Activated gamma-delta T cell treated with Interleukin-2 at 50 U/mL for 16 hours (primary cell): Measurements from ENCODE around the gene MAML2.

Experiments
- DNase-seq: peaks from one replicate; pipeline ENCODE4 v3.0.0-alpha.2; 2020

MAML2 gene

GRCh38 chr11:96177146-96177545, 165.8 kb downstream of the MAML2 start:
- DNase-seq: no peak

GRCh38 chr11:96173906-96174305, 169.1 kb downstream of the MAML2 start:
- no peak for DNase-seq

DNA sequence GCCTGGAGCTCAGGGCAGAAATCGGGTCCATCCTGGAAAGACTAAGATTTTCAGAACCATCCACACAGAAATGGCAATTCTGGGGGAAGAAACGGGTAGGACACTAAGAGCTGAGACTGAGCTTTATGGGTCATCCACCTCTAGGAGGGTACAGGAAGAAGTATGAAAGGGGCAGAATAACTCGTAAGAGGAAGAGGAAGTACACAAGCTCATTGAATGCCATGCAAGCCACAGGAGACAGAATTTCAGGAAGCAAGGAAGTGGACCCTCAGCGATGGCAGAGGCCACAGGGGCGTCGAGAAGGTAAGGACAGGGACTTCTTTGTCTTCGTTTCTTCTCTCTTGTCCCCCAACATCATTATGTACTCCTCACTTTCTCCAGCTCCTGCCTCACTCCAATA, 169.6 kb downstream of the MAML2 start:
- DNase-seq: no peak

- no peak for DNase-seq
Measured at GRCh38 chr11:96172604-96173003, 170.4 kb downstream of the MAML2 start.

DNA sequence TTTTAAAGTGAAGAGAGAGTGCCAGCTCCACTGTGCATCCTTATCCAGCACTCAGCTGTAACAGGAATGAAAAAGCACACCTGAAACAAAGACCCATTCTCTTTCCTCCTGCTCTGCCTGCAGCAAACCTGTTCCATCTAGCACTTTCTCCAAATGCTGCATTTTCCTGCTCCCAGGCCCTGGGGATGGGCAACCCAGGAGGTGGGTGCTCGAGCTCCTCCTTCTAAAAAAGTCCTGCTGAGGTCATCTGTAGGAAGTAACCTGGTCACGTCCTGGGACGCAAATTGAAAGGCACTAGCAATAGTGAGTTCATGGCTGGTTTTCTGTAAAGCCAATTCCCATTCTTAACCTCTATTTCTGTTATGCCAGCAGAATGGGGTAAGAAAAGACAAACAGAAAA, 173.7 kb downstream of the MAML2 start:
- DNase-seq: no peak

- DNase-seq: no peak
Measured at GRCh38 chr11:96168623-96169022, 174.4 kb downstream of the MAML2 start.

DNA sequence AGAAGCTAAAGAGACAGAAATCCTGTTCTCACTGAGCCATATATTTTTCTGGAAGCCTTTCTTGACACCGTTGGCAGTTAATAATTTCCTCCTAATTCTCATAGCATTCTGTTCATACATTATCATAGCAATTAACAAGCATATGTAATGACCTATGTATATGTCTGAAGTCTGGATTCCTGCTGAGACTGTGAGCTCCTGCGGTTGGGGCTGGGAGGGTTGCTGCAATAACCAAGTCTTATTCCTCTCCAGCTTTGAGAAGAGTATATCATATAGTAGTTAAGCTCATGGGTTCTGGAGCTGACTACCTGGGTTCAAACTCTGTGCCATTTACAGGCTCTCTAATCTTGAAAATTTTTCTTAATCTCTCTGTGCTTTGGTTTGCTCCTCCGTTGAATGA, 175.2 kb downstream of the MAML2 start:
- DNase-seq: no peak

DNA sequence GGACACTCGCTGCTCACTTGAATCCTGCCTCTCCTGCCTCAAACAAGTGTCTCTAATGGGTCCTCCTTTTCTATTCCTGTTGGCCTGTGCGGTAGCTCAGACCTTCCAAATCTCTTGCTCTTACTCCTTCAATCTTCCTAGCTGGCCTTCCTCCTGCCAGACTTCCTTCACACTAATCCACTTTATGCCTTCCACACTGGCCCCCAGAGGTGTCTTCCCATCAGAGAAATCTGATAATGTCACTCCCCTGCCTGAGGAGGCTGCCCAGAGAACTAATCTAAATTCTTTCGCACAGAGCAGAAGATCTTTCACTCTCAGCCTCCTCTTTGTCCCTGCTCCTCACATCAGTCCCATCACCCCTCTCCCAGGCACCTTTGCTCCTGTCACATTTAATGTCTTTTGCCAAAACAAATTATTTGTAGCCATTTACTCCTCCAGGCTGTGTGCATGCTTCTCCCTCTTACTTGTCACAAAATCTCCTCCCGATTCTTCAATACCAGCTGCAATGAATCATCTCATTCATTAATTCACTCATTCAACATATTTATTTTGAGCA, 175.7 kb downstream of the MAML2 start:
- DNase-seq: no peak

DNA sequence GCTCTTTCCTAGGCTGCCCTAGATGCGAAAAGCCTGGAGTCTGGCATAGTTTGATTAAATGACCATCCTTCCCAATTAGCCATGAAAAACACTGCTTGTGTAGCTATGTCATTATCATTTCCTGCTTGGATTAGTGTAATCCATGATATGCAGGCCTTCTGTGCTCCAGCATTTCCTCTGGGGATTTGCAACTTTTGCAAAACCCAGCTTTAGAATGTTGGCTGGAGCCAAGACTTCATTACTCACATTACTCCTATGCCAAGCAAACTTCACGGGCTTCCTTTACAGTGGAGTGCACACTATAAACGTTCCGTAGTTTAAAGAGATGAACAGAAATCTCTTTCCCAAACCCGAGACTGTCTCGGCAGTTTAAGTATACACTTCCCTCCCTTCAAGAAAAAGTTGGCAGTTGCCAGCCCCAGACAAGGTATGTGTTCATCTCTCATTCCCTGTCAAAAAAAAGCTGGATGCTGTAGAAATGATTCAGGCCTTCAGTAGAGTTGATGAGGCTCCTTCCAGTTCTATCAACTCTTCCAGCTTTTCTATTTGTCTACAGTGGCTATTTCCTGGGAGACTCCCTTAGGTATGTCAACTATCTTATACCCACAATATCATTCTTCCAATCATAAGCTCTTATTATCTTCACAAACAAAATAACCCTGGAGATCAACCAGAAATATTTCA, 180.0 kb downstream of the MAML2 start:
- DNase-seq: no peak

- no peak for DNase-seq
Measured at GRCh38 chr11:96161307-96162089, 181.5 kb downstream of the MAML2 start.

GRCh38 chr11:96160732-96161306, 182.2 kb downstream of the MAML2 start:
- no peak for DNase-seq

DNA sequence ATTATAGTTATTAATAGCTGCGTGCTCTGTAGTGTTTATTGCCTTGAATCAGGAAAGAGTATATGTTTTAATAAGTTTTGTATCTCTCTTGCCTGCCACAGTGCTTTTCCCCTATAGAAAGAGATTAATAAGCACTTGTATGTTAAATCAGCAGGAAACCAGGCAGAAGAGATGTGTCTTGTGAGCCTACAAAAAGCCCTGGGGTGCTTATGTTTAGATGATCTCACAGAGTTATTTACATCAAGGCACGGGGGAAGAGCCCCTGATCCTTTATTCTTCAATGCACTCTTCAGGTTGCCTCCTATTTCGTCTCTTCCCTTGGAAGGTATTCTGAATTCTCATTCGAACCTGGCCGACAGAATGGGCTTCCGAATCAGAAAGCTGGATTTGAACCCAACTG, 183.0 kb downstream of the MAML2 start:
- DNase-seq: no peak

- DNase-seq: no peak
Measured at GRCh38 chr11:96158126-96158525, 184.9 kb downstream of the MAML2 start.

- no peak for DNase-seq
Measured at GRCh38 chr11:96157517-96157873, 185.5 kb downstream of the MAML2 start.

DNA sequence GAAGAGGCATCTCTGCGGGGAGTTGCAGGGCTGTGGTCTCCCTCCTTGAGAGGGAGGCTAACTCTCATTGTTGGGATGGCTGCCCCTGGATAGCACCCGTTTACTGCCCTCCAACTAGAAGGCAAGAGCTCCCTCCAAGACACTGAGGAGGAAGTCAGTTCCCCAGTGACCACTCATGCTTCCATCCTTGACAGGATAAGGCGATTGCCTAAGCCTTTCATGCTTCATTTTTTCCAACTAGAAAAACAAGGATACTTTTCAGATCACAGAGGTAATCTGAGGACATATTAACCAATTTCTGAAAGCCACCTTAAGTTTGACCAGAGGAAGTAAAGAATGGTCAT, 186.6 kb downstream of the MAML2 start:
- DNase-seq: no peak

DNA sequence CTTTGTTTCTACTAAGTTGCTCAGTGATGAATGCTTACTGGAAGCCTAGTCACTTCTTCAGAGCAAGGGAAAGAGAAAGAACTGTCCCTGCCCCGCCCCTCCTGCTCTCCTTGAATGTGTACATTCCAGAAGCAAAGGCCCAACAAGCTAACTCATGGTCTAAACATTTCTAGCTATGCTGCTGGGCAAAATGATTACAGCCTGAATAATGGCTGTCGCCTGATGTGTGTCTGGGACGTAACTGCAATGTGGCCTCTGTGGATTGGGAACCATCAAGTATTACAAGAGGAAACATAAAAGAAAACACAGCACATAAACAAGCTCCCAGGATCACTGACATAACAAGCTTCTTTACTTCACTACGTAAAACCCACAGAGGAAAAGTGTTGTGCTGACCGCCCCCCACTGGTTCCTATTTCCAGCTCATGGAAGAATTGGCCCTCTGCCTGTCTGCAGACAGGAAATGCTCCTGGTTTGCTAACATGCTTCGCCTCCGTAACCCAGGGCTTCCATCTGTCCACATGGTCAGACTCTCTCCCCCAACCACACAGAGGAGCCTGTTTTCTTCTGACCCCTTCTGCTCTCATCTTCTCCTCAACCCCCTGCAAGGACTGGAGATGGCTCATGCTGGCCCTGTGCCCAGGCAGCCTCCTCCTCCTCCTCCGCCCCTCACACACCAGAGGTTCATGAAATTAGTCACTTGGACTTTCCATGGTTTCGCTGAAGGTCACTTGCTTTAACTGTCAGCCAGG, 187.2 kb downstream of the MAML2 start:
- no peak for DNase-seq

- no peak for DNase-seq
Measured at GRCh38 chr11:96154802-96155520, 188.0 kb downstream of the MAML2 start.

- no peak for DNase-seq
Measured at GRCh38 chr11:96152623-96153022, 190.4 kb downstream of the MAML2 start.

DNA sequence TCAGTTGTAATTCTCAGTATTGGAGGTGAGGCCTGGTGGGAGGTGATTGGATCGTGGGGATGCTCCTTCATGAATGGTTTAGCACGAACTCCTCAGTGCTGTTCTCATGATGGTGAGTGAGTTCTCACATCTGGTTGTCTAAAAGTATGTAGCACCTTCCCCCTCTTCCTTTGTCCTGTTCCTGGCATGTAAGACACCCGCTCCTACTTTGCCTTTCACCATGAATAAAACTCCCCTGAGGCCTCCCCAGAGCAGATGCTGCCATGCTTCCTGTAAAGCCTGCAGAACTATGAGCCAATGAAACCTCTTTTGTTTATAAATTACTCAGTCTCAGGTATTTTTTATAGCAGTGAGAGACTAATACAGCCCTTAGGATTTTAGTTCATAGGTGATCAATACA, 191.5 kb downstream of the MAML2 start:
- DNase-seq: no peak

DNA sequence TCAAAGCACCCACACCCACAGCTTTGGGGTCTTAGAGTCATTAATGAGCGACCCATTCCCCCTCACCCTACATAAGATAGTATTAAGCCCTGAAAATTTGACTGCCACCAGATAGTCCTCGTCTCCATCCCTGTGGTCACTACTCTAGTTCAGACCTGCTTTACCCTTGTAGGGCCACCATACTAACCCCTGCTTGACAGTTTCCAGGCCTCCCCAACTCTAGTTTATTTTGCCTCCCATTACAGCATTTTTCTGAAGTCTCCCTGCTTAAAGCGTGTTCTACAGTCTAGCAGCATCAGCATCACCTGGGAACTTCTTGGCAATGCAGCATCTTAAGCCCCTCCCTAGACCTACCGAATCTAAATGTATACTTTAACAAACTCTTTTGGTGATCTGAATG, 192.4 kb downstream of the MAML2 start:
- no peak for DNase-seq

DNA sequence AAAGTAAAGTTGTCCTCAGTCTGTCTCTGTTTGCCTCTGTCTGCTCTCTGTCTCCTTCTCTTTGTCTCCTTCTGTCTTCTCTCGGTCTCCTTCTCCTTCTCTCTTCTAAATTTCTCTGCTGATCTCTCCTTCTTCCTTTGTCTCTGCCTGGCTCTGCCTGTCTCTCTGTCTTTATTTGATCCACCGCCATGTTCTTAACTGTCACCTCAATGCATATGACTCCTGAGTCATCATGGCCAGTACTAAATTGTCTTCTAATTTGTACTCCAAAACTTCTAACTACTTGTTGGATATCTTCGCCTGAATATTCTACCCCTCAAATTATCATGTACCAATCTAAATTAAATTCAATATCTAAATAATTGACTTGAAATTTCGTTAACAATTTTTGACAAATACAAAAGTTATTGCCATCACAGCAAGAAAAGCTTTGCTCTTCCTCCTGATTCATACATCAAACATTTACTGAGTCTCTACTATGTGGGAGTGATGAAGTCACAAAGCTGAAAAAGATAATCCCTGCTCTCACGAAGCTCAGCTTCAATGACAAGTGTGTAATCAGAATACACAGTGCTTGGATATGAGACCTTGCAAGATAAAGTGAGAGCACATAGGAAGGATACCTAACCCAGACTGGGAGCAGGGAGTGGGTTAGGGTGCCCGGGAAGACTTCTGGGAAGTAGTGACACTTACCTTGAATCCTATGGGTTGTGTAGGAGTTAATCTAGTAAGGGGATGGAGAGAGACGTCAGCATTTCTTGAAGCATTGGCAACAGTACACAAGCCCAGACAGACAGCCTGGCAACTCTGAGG, 193.0 kb downstream of the MAML2 start:
- no peak for DNase-seq
